ENCODE data around the gene ALDH4A1.

- TF ChIP-seq GATA2 (IDR thresholded peaks at IDR 0.05; ENCODE audit: low read depth, low read length) (no peak), GATA3 (IDR thresholded peaks at IDR 0.05; ENCODE audit: low read depth, low read length) (no peak)
Observed at GRCh38 chr1:18878538-18879214, 23.7 kb downstream of the ALDH4A1 start.
